ENCODE results near the gene INPP5A. TPM values are rescaled to one million over a fixed set of nuclear protein-coding genes. Genes with fewer than 3 reads are reported as not detected.

The INPP5A gene
- total RNA-seq, 1 experiment from 2014 or later = 22.6 TPM

GRCh38 chr10:132748135-132748534, 210.5 kb downstream of the INPP5A start:
- no TSS peak for BruUV-seq (replicated peaks)
- Histone ChIP-seq H2AFZ (ENCODE audit: low read length) (no peak overlapping the region), H3K9ac (ENCODE audit: low read length) (no peak overlapping the region), H3K27ac (ENCODE audit: low read length) (no peak overlapping the region), H3K36me3 (ENCODE audit: low read depth, low read length) (no peaks in the 10 kb centered on the region; the same call in 1 of the 2 replicates), H3K27me3 (ENCODE audit: low read length) (no peaks in the 10 kb centered on the region), H3K4me1 (ENCODE audit: insufficient read depth, low read length) (no peaks in the 10 kb centered on the region), H3K4me2 (ENCODE audit: low read length) (no peak overlapping the region), H3F3A (ENCODE audit: low read length, unreplicated experiment) (no peaks in the 10 kb centered on the region), H3K4me3 (ENCODE audit: low read length) (no peak overlapping the region), H3K9me3 (ENCODE audit: low read length) (no peaks in the 10 kb centered on the region), H3K79me2 (ENCODE audit: low read length) (no peaks in the 10 kb centered on the region), H3K9me2 (replicated peaks; ENCODE audit: low read length) (no peaks in the 10 kb centered on the region), H4K20me1 (ENCODE audit: low read length) (no peaks in the 10 kb centered on the region)
- no peak for ATAC-seq
- DNase-seq = no peak
- CTCF ChIA-PET = no interaction called here
- intact Hi-C loops (cut with micrococcal nuclease) = no loop called here
- POLR2A ChIA-PET (ENCODE audit: unreplicated experiment) = no interaction called here
- TF ChIP-seq CTCF (conservative IDR thresholded peaks at IDR 0.05; ENCODE audit: low read depth, low read length) = no peak

GRCh38 chr10:132748545-132749370, 211.2 kb downstream of the INPP5A start:
- H3K4me2 ChIP-seq (ENCODE audit: low read length) = no peak overlapping the region
- no TSS peak for BruUV-seq (replicated peaks)
- no peaks in the 10 kb centered on the region for H3K79me2 ChIP-seq (ENCODE audit: low read length)
- H3K9ac ChIP-seq (ENCODE audit: low read length) = no peak overlapping the region
- CTCF ChIA-PET = no interaction called here
- no peaks in the 10 kb centered on the region; the same call in 1 of the 2 replicates for H3K36me3 ChIP-seq (ENCODE audit: low read depth, low read length)
- no peaks in the 10 kb centered on the region for H4K20me1 ChIP-seq (ENCODE audit: low read length)
- H2AFZ ChIP-seq (ENCODE audit: low read length) = no peak overlapping the region
- POLR2A ChIA-PET (ENCODE audit: unreplicated experiment) = no interaction called here
- no peak overlapping the region for H3K27ac ChIP-seq (ENCODE audit: low read length)
- H3K27me3 ChIP-seq (ENCODE audit: low read length) = no peaks in the 10 kb centered on the region
- H3K9me3 ChIP-seq (ENCODE audit: low read length) = no peaks in the 10 kb centered on the region
- no peaks in the 10 kb centered on the region for H3K9me2 ChIP-seq (replicated peaks; ENCODE audit: low read length)
- no peaks in the 10 kb centered on the region for H3K4me1 ChIP-seq (ENCODE audit: insufficient read depth, low read length)
- no peaks in the 10 kb centered on the region for H3F3A ChIP-seq (ENCODE audit: low read length, unreplicated experiment)
- H3K4me3 ChIP-seq (ENCODE audit: low read length) = no peak overlapping the region
- TF ChIP-seq EZH2phosphoT487 (IDR thresholded peaks at IDR 0.05; ENCODE audit: borderline replicate concordance, low read length) = no peak
- no peak for TF ChIP-seq EZH2 (IDR thresholded peaks at IDR 0.05; ENCODE audit: low read length, unreplicated experiment)
- TF ChIP-seq CTCF (conservative IDR thresholded peaks at IDR 0.05; ENCODE audit: low read depth, low read length) = no peak
- no peak for ATAC-seq
- intact Hi-C loops (cut with micrococcal nuclease) = no loop called here
- no peak for DNase-seq

GRCh38 chr10:132749371-132749795, 211.8 kb downstream of the INPP5A start:
- H3K9me2 ChIP-seq (replicated peaks; ENCODE audit: low read length) = no peaks in the 10 kb centered on the region
- H3K27me3 ChIP-seq (ENCODE audit: low read length) = no peaks in the 10 kb centered on the region
- no peaks in the 10 kb centered on the region; the same call in 1 of the 2 replicates for H3K36me3 ChIP-seq (ENCODE audit: low read depth, low read length)
- H3K79me2 ChIP-seq (ENCODE audit: low read length) = no peaks in the 10 kb centered on the region
- intact Hi-C loops (cut with micrococcal nuclease) = no loop called here
- CTCF ChIA-PET = no interaction called here
- H3K4me2 ChIP-seq (ENCODE audit: low read length) = no peak overlapping the region
- no peak overlapping the region for H3K27ac ChIP-seq (ENCODE audit: low read length)
- ATAC-seq (no peak), DNase-seq (no peak)
- H3K4me1 ChIP-seq (ENCODE audit: insufficient read depth, low read length) = no peaks in the 10 kb centered on the region
- H3K9me3 ChIP-seq (ENCODE audit: low read length) = no peaks in the 10 kb centered on the region
- H3F3A ChIP-seq (ENCODE audit: low read length, unreplicated experiment) = no peaks in the 10 kb centered on the region
- H3K4me3 ChIP-seq (ENCODE audit: low read length) = no peak overlapping the region
- no peak overlapping the region for H2AFZ ChIP-seq (ENCODE audit: low read length)
- no TSS peak for BruUV-seq (replicated peaks)
- no peak overlapping the region for H3K9ac ChIP-seq (ENCODE audit: low read length)
- no peak for TF ChIP-seq CTCF (conservative IDR thresholded peaks at IDR 0.05; ENCODE audit: low read depth, low read length)
- no peak for TF ChIP-seq EZH2phosphoT487 (IDR thresholded peaks at IDR 0.05; ENCODE audit: borderline replicate concordance, low read length)
- no peak for TF ChIP-seq EZH2 (IDR thresholded peaks at IDR 0.05; ENCODE audit: low read length, unreplicated experiment)
- H4K20me1 ChIP-seq (ENCODE audit: low read length) = no peaks in the 10 kb centered on the region
- POLR2A ChIA-PET (ENCODE audit: unreplicated experiment) = no interaction called here

All from PC-3 (cell line).